PFSK-1 (cell line): ENCODE data around the gene GRIK1.

ENCODE experiments used
- FOXP2 ChIP-seq: optimal IDR thresholded peaks from 2 replicates; pipeline ENCODE3; 2011; ENCODE audit warnings: borderline replicate concordance, control low read depth, inconsistent platforms; ENCODE audit not compliant: insufficient read depth; ENCODE audit errors: extremely low read length, extremely low read depth
- POLR2AphosphoS5 ChIP-seq: IDR thresholded peaks from 2 replicates; pipeline ENCODE4 v1.6.1; 2012; ENCODE audit warnings: low read depth, mild to moderate bottlenecking, control low read depth, low read length, moderate library complexity
- SIN3A ChIP-seq: IDR thresholded peaks from 2 replicates; pipeline ENCODE4 v1.6.1; 2012; ENCODE audit warnings: mild to moderate bottlenecking, low read length, moderate library complexity, borderline replicate concordance; ENCODE audit not compliant: insufficient read depth
- TAF1 ChIP-seq: IDR thresholded peaks from 2 replicates; pipeline ENCODE4 v1.6.1; 2012; ENCODE audit warnings: low read length, control low read depth, borderline replicate concordance; ENCODE audit not compliant: insufficient read depth
- TF ChIP-seq, protein P1 (sequence below), 2 experiments: IDR thresholded peaks; 2 replicates each; pipeline versions ENCODE4 v1.6.1 to v1.8.0; 2011 to 2012; ENCODE audit warnings: low read depth in 2 of 2, low read length in 2 of 2, control low read depth in 1 of 2, inconsistent platforms in 1 of 2, mild to moderate bottlenecking in 1 of 2, moderate library complexity in 1 of 2; ENCODE audit not compliant: insufficient read depth in 1 of 2

DNA sequence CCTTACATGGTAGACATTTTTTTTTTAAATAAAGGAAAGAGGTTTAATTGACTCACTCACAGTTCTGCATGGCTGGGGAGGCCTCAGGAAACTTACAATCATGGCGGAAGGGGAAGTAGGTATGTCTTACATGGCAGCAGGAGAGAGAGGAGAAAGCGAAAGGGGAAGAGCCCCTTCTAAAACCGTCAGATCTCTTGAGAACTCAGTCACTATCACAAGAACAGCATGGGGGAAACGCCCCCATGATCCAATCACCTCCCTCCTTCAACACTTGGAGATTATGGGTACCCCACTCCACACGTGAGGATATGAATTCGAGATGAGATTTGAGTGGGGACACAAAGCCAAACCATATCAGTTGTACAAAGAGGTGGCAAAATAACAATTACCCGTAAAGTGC is 301.7 kb downstream of the GRIK1 start:
- TF ChIP-seq, protein P1, sequence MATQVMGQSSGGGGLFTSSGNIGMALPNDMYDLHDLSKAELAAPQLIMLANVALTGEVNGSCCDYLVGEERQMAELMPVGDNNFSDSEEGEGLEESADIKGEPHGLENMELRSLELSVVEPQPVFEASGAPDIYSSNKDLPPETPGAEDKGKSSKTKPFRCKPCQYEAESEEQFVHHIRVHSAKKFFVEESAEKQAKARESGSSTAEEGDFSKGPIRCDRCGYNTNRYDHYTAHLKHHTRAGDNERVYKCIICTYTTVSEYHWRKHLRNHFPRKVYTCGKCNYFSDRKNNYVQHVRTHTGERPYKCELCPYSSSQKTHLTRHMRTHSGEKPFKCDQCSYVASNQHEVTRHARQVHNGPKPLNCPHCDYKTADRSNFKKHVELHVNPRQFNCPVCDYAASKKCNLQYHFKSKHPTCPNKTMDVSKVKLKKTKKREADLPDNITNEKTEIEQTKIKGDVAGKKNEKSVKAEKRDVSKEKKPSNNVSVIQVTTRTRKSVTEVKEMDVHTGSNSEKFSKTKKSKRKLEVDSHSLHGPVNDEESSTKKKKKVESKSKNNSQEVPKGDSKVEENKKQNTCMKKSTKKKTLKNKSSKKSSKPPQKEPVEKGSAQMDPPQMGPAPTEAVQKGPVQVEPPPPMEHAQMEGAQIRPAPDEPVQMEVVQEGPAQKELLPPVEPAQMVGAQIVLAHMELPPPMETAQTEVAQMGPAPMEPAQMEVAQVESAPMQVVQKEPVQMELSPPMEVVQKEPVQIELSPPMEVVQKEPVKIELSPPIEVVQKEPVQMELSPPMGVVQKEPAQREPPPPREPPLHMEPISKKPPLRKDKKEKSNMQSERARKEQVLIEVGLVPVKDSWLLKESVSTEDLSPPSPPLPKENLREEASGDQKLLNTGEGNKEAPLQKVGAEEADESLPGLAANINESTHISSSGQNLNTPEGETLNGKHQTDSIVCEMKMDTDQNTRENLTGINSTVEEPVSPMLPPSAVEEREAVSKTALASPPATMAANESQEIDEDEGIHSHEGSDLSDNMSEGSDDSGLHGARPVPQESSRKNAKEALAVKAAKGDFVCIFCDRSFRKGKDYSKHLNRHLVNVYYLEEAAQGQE (IDR thresholded peaks at IDR 0.05; ENCODE audit: insufficient read depth in 1 of 2, low read depth in 2 of 2, low read length in 2 of 2) = no peak
- TF ChIP-seq POLR2AphosphoS5 (no peak), TAF1 (no peak), SIN3A (no peak), FOXP2 (no peak)
